RWPE2 (cell line): ENCODE data around the gene EPRS1.

Experiments used
- ATAC-seq: fragments of 200-7000 bp; cut with Tn5 transposase; 3 replicates; pipeline ENCODE4 v1.9.1; 2021; ENCODE audit warnings: low read depth
- DNase-seq: peaks from one replicate; pipeline ENCODE4 v3.0.0-alpha.2; 2020; ENCODE audit warnings: low spot score
- H3K27ac ChIP-seq: fragments of 450-650 bp; 2 replicates; pipeline ENCODE4 v1.5.1; 2017; ENCODE audit warnings: mild to moderate bottlenecking; ENCODE audit not compliant: poor library complexity, severe bottlenecking
- H3K27me3 ChIP-seq: fragments of 250-450 bp; sonication (Bioruptor Pico); 2 replicates; pipeline ENCODE4 v1.5.1; 2021; ENCODE audit warnings: mild to moderate bottlenecking, moderate library complexity; ENCODE audit not compliant: insufficient read depth, poor library complexity, severe bottlenecking
- H3K36me3 ChIP-seq: fragments of 250-450 bp; sonication (Bioruptor Pico); 2 replicates; pipeline ENCODE4 v1.5.1; 2020; ENCODE audit warnings: low read depth, mild to moderate bottlenecking, moderate library complexity
- H3K4me1 ChIP-seq: fragments of 250-450 bp; sonication (Bioruptor Pico); 2 replicates; pipeline ENCODE4 v1.5.1; 2021; ENCODE audit warnings: mild to moderate bottlenecking, moderate library complexity; ENCODE audit not compliant: insufficient read depth, poor library complexity, severe bottlenecking
- H3K4me3 ChIP-seq: fragments of 250-450 bp; sonication (Bioruptor Pico); 2 replicates; pipeline ENCODE4 v1.5.1; 2021; ENCODE audit warnings: mild to moderate bottlenecking, moderate library complexity; ENCODE audit not compliant: severe bottlenecking
- H3K9me3 ChIP-seq: fragments of 250-450 bp; sonication (Bioruptor Pico); 2 replicates; pipeline ENCODE4 v1.5.1; 2021; ENCODE audit warnings: mild to moderate bottlenecking, moderate library complexity; ENCODE audit not compliant: severe bottlenecking
- CTCF ChIP-seq: fragments of 450-650 bp; IDR thresholded peaks from one replicate; pipeline ENCODE4 v1.5.1; 2017; ENCODE audit warnings: mild to moderate bottlenecking, moderate library complexity; ENCODE audit not compliant: poor library complexity, severe bottlenecking

EPRS1 gene

DNA sequence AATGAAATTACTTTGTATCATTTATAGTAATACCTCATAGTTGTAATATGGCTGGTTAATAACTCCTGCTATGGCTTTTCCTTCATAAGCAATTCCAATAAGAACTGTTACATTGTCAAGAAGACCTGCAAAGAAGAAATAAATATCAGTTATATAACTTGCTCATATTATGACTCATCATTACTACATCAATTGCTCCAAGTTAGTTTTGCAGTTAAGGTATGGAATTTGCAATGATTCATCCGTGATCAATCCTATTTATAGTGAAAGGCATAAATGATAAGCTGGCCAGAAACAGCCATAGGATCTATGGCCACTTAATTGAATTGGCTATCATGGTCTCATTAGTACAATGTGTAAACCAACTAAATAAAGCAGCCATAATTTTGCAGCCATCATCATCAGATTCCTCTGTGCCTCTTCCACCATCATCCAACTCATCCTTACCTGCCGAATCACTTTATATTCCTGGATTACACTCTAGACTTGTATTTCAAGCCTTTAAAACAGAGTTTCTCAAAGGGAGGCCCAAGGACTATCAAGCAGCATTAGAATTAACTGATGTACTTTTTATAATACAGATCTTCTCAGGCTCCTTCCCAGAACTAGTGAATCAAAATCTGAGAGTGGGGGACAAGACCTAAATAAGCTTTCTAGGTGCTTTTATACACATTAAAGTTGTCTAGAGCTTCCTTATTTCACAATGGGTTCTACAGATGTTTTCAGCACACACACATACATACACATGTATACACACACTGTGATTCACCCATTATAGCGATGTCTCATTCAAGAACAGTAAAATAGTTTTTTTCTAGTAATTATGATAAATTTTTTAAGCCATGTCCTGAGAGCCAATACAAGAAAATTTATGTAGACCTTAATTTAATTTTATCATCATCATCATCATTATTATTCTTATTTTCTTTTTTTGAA lies 21.2 kb upstream of the EPRS1 start:
- no peaks in the 10 kb centered on the region for H3K9me3 ChIP-seq
- TF ChIP-seq CTCF, result no peak
- H3K4me1 ChIP-seq, result peaks cover 8% of the 10 kb centered on the region
- DNase-seq (no peak), ATAC-seq (no peak; the same call in 2 of the 3 replicates)
- peaks cover 6% of the 10 kb centered on the region for H3K36me3 ChIP-seq
- H3K27ac ChIP-seq, result no peak overlapping the region
- H3K27me3 ChIP-seq, result no peaks in the 10 kb centered on the region
- H3K4me3 ChIP-seq, result no peak overlapping the region

- Histone ChIP-seq H3K36me3 (peaks cover 8% of the 10 kb centered on the region), H3K4me1 (peaks cover 6% of the 10 kb centered on the region), H3K9me3 (no peaks in the 10 kb centered on the region), H3K27me3 (no peaks in the 10 kb centered on the region), H3K4me3 (no peak overlapping the region), H3K27ac (no peak overlapping the region)
- TF ChIP-seq CTCF, result no peak
- DNase-seq (no peak), ATAC-seq (no peak)
Observed at GRCh38 chr1:220062629-220063028, 16.3 kb upstream of the EPRS1 start.

GRCh38 chr1:220060876-220061275 lies 14.6 kb upstream of the EPRS1 start:
- Histone ChIP-seq H3K4me3 (no peak overlapping the region), H3K9me3 (no peaks in the 10 kb centered on the region), H3K36me3 (peaks cover 3% of the 10 kb centered on the region; the same call in 1 of the 2 replicates), H3K27ac (no peak overlapping the region), H3K27me3 (no peaks in the 10 kb centered on the region), H3K4me1 (no peaks in the 10 kb centered on the region)
- DNase-seq, result no peak
- no peak for ATAC-seq
- no peak for TF ChIP-seq CTCF

- H3K27ac ChIP-seq, result no peak overlapping the region
- ATAC-seq (no peak), DNase-seq (no peak)
- TF ChIP-seq CTCF, result no peak
- H3K4me1 ChIP-seq, result no peaks in the 10 kb centered on the region
- no peaks in the 10 kb centered on the region for H3K27me3 ChIP-seq
- no peaks in the 10 kb centered on the region for H3K9me3 ChIP-seq
- no peaks in the 10 kb centered on the region for H3K36me3 ChIP-seq
- H3K4me3 ChIP-seq, result no peak overlapping the region
Observed at GRCh38 chr1:220056374-220056773, 10.1 kb upstream of the EPRS1 start.
